Muscle of back (tissue), 11 donors: Measurements from ENCODE around the gene MAPK8IP2. TPM values are rescaled to one million over a fixed set of nuclear protein-coding genes. Genes with fewer than 3 reads are reported as not detected.
A peak's percentile ranks its signal among the peaks of the same experiment; 100 is the strongest.
"Not testable (repeated sequence)": the region's sequence is repeated elsewhere in the genome, so short reads cannot be mapped to it uniquely, and the experiment has no call there.

Experiments used
- DNase-seq, 3 donors: peaks; one replicate each; pipeline versions ENCODE4 v3.0.0 to v3.0.0-alpha.2; 2013
- polyA plus RNA-seq, 10 donors: library from polyadenylated mRNA; unstranded; fragments of 120-200 nt; gene quantifications; one replicate each; pipeline ENCODE4 v1.2.1, GENCODE V29; 2013; ENCODE audit not compliant: insufficient read length in 10 of 10

MAPK8IP2 gene
- polyA plus RNA-seq, 10 donors: 0.24 to 0.70 (median 0.44) TPM

- DNase-seq: peak in 2 of 3 donors; percentile 61 to 78
Measured at GRCh38 chr22:50599816-50600455, 657 bp upstream of the MAPK8IP2 start.

GRCh38 chr22:50600967-50601668 is 525 bp downstream of the MAPK8IP2 start:
- no peak for DNase-seq

- DNase-seq: no peak
Measured at GRCh38 chr22:50601669-50602337, 1.2 kb downstream of the MAPK8IP2 start.

- no peak for DNase-seq
Measured at GRCh38 chr22:50602338-50602700, 1.7 kb downstream of the MAPK8IP2 start.

GRCh38 chr22:50603511-50604255 is 3.1 kb downstream of the MAPK8IP2 start:
- DNase-seq: no peak

- no peak for DNase-seq
Measured at GRCh38 chr22:50604256-50605001, 3.8 kb downstream of the MAPK8IP2 start.

- DNase-seq: no peak
Measured at GRCh38 chr22:50605002-50605612, 4.5 kb downstream of the MAPK8IP2 start.

GRCh38 chr22:50605613-50606074 is 5.1 kb downstream of the MAPK8IP2 start:
- DNase-seq: no peak

- no peak for DNase-seq
Measured at GRCh38 chr22:50606165-50606945, 5.8 kb downstream of the MAPK8IP2 start.

- no peak for DNase-seq
Measured at GRCh38 chr22:50606946-50607658, 6.5 kb downstream of the MAPK8IP2 start.

- DNase-seq: no peak
Measured at GRCh38 chr22:50607659-50608020, 7.0 kb downstream of the MAPK8IP2 start.

GRCh38 chr22:50608058-50608840 is 7.7 kb downstream of the MAPK8IP2 start:
- not testable (repeated sequence) for DNase-seq

GRCh38 chr22:50608996-50609395 is 8.4 kb downstream of the MAPK8IP2 start:
- no peak for DNase-seq

GRCh38 chr22:50609599-50609998 is 9.0 kb downstream of the MAPK8IP2 start:
- no peak for DNase-seq

GRCh38 chr22:50610041-50610451 is 9.5 kb downstream of the MAPK8IP2 start:
- DNase-seq: no peak

- no peak for DNase-seq
Measured at GRCh38 chr22:50610581-50610980, 10.0 kb downstream of the MAPK8IP2 start.

- DNase-seq: no peak
Measured at GRCh38 chr22:50611341-50612060, 10.9 kb downstream of the MAPK8IP2 start.

GRCh38 chr22:50612168-50612527 is 11.6 kb downstream of the MAPK8IP2 start:
- no peak for DNase-seq
